ENCODE measurements around the gene VAV3. TPM values are rescaled to one million over a fixed set of nuclear protein-coding genes. Genes with fewer than 3 reads are reported as not detected.

Gene VAV3
- total and polyA plus RNA-seq, 2 donors, result 7.9 to 15.8 TPM

- peaks cover 0 to 7% of the 10 kb centered on the region in 2 donors for H3K4me1 ChIP-seq (ENCODE audit: control insufficient read depth in 2 of 2, insufficient read depth in 2 of 2, low read length in 2 of 2)
- H3K27ac ChIP-seq (ENCODE audit: low read depth in 1 of 2, low read length in 1 of 2), result no peak overlapping the region
- DNase-seq (ENCODE audit: low read depth in 6 of 9, low spot score in 9 of 9), result no peak
- H3K4me3 ChIP-seq (ENCODE audit: low read length in 2 of 2), result no peak overlapping the region
- H3K27me3 ChIP-seq (ENCODE audit: control insufficient read depth in 2 of 2, insufficient read depth in 1 of 2, low read length in 1 of 2), result no peaks in the 10 kb centered on the region
- H3K9me3 ChIP-seq (ENCODE audit: control insufficient read depth in 2 of 2, insufficient read depth in 1 of 2, low read length in 1 of 2), result no peaks in the 10 kb centered on the region
- H3K36me3 ChIP-seq (ENCODE audit: control insufficient read depth in 2 of 2, insufficient read depth in 2 of 2, low read length in 1 of 2), result no peaks in the 10 kb centered on the region
Observed at GRCh38 chr1:107871687-107872395, 93.1 kb downstream of the VAV3 start.

- Histone ChIP-seq H3K27me3 (ENCODE audit: control insufficient read depth in 2 of 2, insufficient read depth in 1 of 2, low read length in 1 of 2) (no peaks in the 10 kb centered on the region), H3K36me3 (ENCODE audit: control insufficient read depth in 2 of 2, insufficient read depth in 2 of 2, low read length in 1 of 2) (no peaks in the 10 kb centered on the region), H3K4me1 (ENCODE audit: control insufficient read depth in 2 of 2, insufficient read depth in 2 of 2, low read length in 2 of 2) (peaks cover 0 to 7% of the 10 kb centered on the region in 2 donors), H3K27ac (ENCODE audit: low read depth in 1 of 2, low read length in 1 of 2) (peak overlapping the region in 1 of 2 donors; percentile 8), H3K4me3 (ENCODE audit: low read length in 2 of 2) (no peak overlapping the region), H3K9me3 (ENCODE audit: control insufficient read depth in 2 of 2, insufficient read depth in 1 of 2, low read length in 1 of 2) (no peaks in the 10 kb centered on the region)
- 18% methylated on average over 2 of the region's 2 CpGs for WGBS
- no peak for DNase-seq (ENCODE audit: low read depth in 6 of 9, low spot score in 9 of 9)
Observed at GRCh38 chr1:107871259-107871658, 93.7 kb downstream of the VAV3 start.

- Histone ChIP-seq H3K36me3 (ENCODE audit: control insufficient read depth in 2 of 2, insufficient read depth in 2 of 2, low read length in 1 of 2) (no peaks in the 10 kb centered on the region), H3K4me1 (ENCODE audit: control insufficient read depth in 2 of 2, insufficient read depth in 2 of 2, low read length in 2 of 2) (peaks cover 1 to 12% of the 10 kb centered on the region in 2 donors), H3K27ac (ENCODE audit: low read depth in 1 of 2, low read length in 1 of 2) (no peak overlapping the region), H3K27me3 (ENCODE audit: control insufficient read depth in 2 of 2, insufficient read depth in 1 of 2, low read length in 1 of 2) (no peaks in the 10 kb centered on the region), H3K4me3 (ENCODE audit: low read length in 2 of 2) (no peak overlapping the region), H3K9me3 (ENCODE audit: control insufficient read depth in 2 of 2, insufficient read depth in 1 of 2, low read length in 1 of 2) (no peaks in the 10 kb centered on the region)
- no peak for DNase-seq (ENCODE audit: low read depth in 6 of 9, low spot score in 9 of 9)
- WGBS, result 92% methylated on average over 3 of the region's 3 CpGs
Observed at GRCh38 chr1:107870696-107871095, 94.3 kb downstream of the VAV3 start.

- Histone ChIP-seq H3K27me3 (ENCODE audit: control insufficient read depth in 2 of 2, insufficient read depth in 1 of 2, low read length in 1 of 2) (no peaks in the 10 kb centered on the region), H3K36me3 (ENCODE audit: control insufficient read depth in 2 of 2, insufficient read depth in 2 of 2, low read length in 1 of 2) (no peaks in the 10 kb centered on the region), H3K4me3 (ENCODE audit: low read length in 2 of 2) (no peak overlapping the region), H3K27ac (ENCODE audit: low read depth in 1 of 2, low read length in 1 of 2) (no peak overlapping the region), H3K9me3 (ENCODE audit: control insufficient read depth in 2 of 2, insufficient read depth in 1 of 2, low read length in 1 of 2) (no peaks in the 10 kb centered on the region), H3K4me1 (ENCODE audit: control insufficient read depth in 2 of 2, insufficient read depth in 2 of 2, low read length in 2 of 2) (peaks cover 12 to 31% of the 10 kb centered on the region in 2 donors)
- 77% methylated on average over 1 of the region's 1 CpG for WGBS
- DNase-seq (ENCODE audit: low read depth in 6 of 9, low spot score in 9 of 9), result no peak
Observed at GRCh38 chr1:107867897-107868296, 97.1 kb downstream of the VAV3 start.

- Histone ChIP-seq H3K9me3 (ENCODE audit: control insufficient read depth in 2 of 2, insufficient read depth in 1 of 2, low read length in 1 of 2) (no peaks in the 10 kb centered on the region), H3K4me1 (ENCODE audit: control insufficient read depth in 2 of 2, insufficient read depth in 2 of 2, low read length in 2 of 2) (peaks cover 12 to 31% of the 10 kb centered on the region in 2 donors), H3K4me3 (ENCODE audit: low read length in 2 of 2) (no peak overlapping the region), H3K36me3 (ENCODE audit: control insufficient read depth in 2 of 2, insufficient read depth in 2 of 2, low read length in 1 of 2) (no peaks in the 10 kb centered on the region), H3K27ac (ENCODE audit: low read depth in 1 of 2, low read length in 1 of 2) (no peak overlapping the region), H3K27me3 (ENCODE audit: control insufficient read depth in 2 of 2, insufficient read depth in 1 of 2, low read length in 1 of 2) (no peaks in the 10 kb centered on the region)
- WGBS, result 95% methylated on average over 2 of the region's 2 CpGs
- DNase-seq (ENCODE audit: low read depth in 6 of 9, low spot score in 9 of 9), result no peak
Observed at GRCh38 chr1:107867422-107867821, 97.6 kb downstream of the VAV3 start.

GRCh38 chr1:107866870-107867269 is 98.1 kb downstream of the VAV3 start:
- Histone ChIP-seq H3K4me3 (ENCODE audit: low read length in 2 of 2) (no peak overlapping the region), H3K36me3 (ENCODE audit: control insufficient read depth in 2 of 2, insufficient read depth in 2 of 2, low read length in 1 of 2) (no peaks in the 10 kb centered on the region), H3K27me3 (ENCODE audit: control insufficient read depth in 2 of 2, insufficient read depth in 1 of 2, low read length in 1 of 2) (no peaks in the 10 kb centered on the region), H3K4me1 (ENCODE audit: control insufficient read depth in 2 of 2, insufficient read depth in 2 of 2, low read length in 2 of 2) (peaks cover 12 to 35% of the 10 kb centered on the region in 2 donors), H3K27ac (ENCODE audit: low read depth in 1 of 2, low read length in 1 of 2) (no peak overlapping the region), H3K9me3 (ENCODE audit: control insufficient read depth in 2 of 2, insufficient read depth in 1 of 2, low read length in 1 of 2) (peaks cover 0 to 4% of the 10 kb centered on the region in 2 donors)
- DNase-seq (ENCODE audit: low read depth in 6 of 9, low spot score in 9 of 9), result no peak

- Histone ChIP-seq H3K27ac (ENCODE audit: low read depth in 1 of 2, low read length in 1 of 2) (no peak overlapping the region), H3K9me3 (ENCODE audit: control insufficient read depth in 2 of 2, insufficient read depth in 1 of 2, low read length in 1 of 2) (peaks cover 0 to 5% of the 10 kb centered on the region in 2 donors), H3K36me3 (ENCODE audit: control insufficient read depth in 2 of 2, insufficient read depth in 2 of 2, low read length in 1 of 2) (no peaks in the 10 kb centered on the region), H3K27me3 (ENCODE audit: control insufficient read depth in 2 of 2, insufficient read depth in 1 of 2, low read length in 1 of 2) (no peaks in the 10 kb centered on the region), H3K4me1 (ENCODE audit: control insufficient read depth in 2 of 2, insufficient read depth in 2 of 2, low read length in 2 of 2) (peaks cover 12 to 35% of the 10 kb centered on the region in 2 donors), H3K4me3 (ENCODE audit: low read length in 2 of 2) (no peak overlapping the region)
- 96% methylated on average over 1 of the region's 1 CpG for WGBS
- peak in 1 of 9 donors; percentile 60 for DNase-seq (ENCODE audit: low read depth in 6 of 9, low spot score in 9 of 9)
Observed at GRCh38 chr1:107865627-107866026, 99.4 kb downstream of the VAV3 start.

- DNase-seq (ENCODE audit: low read depth in 6 of 9, low spot score in 9 of 9), result no peak
- Histone ChIP-seq H3K9me3 (ENCODE audit: control insufficient read depth in 2 of 2, insufficient read depth in 1 of 2, low read length in 1 of 2) (peaks cover 0 to 5% of the 10 kb centered on the region in 2 donors), H3K36me3 (ENCODE audit: control insufficient read depth in 2 of 2, insufficient read depth in 2 of 2, low read length in 1 of 2) (no peaks in the 10 kb centered on the region), H3K27ac (ENCODE audit: low read depth in 1 of 2, low read length in 1 of 2) (no peak overlapping the region), H3K27me3 (ENCODE audit: control insufficient read depth in 2 of 2, insufficient read depth in 1 of 2, low read length in 1 of 2) (no peaks in the 10 kb centered on the region), H3K4me1 (ENCODE audit: control insufficient read depth in 2 of 2, insufficient read depth in 2 of 2, low read length in 2 of 2) (peaks cover 12 to 35% of the 10 kb centered on the region in 2 donors), H3K4me3 (ENCODE audit: low read length in 2 of 2) (no peak overlapping the region)
- WGBS, result 97% methylated on average over 4 of the region's 4 CpGs
Observed at GRCh38 chr1:107863342-107863741, 101.6 kb downstream of the VAV3 start.

- Histone ChIP-seq H3K27ac (ENCODE audit: low read depth in 1 of 2, low read length in 1 of 2) (peak overlapping the region in 1 of 2 donors; percentile 38), H3K4me3 (ENCODE audit: low read length in 2 of 2) (no peak overlapping the region), H3K36me3 (ENCODE audit: control insufficient read depth in 2 of 2, insufficient read depth in 2 of 2, low read length in 1 of 2) (no peaks in the 10 kb centered on the region), H3K4me1 (ENCODE audit: control insufficient read depth in 2 of 2, insufficient read depth in 2 of 2, low read length in 2 of 2) (peaks cover 12 to 30% of the 10 kb centered on the region in 2 donors), H3K27me3 (ENCODE audit: control insufficient read depth in 2 of 2, insufficient read depth in 1 of 2, low read length in 1 of 2) (no peaks in the 10 kb centered on the region), H3K9me3 (ENCODE audit: control insufficient read depth in 2 of 2, insufficient read depth in 1 of 2, low read length in 1 of 2) (peaks cover 0 to 5% of the 10 kb centered on the region in 2 donors)
- peak in 1 of 9 donors; percentile 47 for DNase-seq (ENCODE audit: low read depth in 6 of 9, low spot score in 9 of 9)
- 65% methylated on average over 2 of the region's 2 CpGs for WGBS
Observed at GRCh38 chr1:107862064-107862463, 102.9 kb downstream of the VAV3 start.

All from thymus (tissue), 11 donors.